ENCODE measurements around the gene CFAP300.

CFAP300 gene

GRCh38 chr11:102071497-102072472 is 24.5 kb downstream of the CFAP300 start:
- no peak for DNase-seq (ENCODE audit: low read depth in 2 of 2)

- no peak for DNase-seq (ENCODE audit: low read depth in 2 of 2)
These were observed 26.0 kb downstream of the CFAP300 start for GRCh38 chr11:102073253-102073652.

- no peak for DNase-seq (ENCODE audit: low read depth in 2 of 2)
These were observed 32.4 kb downstream of the CFAP300 start for GRCh38 chr11:102079625-102080024.

GRCh38 chr11:102081313-102081712 is 34.1 kb downstream of the CFAP300 start:
- no peak for DNase-seq (ENCODE audit: low read depth in 2 of 2)

- no peak for DNase-seq (ENCODE audit: low read depth in 2 of 2)
These were observed 38.8 kb downstream of the CFAP300 start for GRCh38 chr11:102085864-102086551.

GRCh38 chr11:102097186-102097585 is 49.9 kb downstream of the CFAP300 start:
- no peak for DNase-seq (ENCODE audit: low read depth in 2 of 2)

GRCh38 chr11:102099755-102100154 is 52.5 kb downstream of the CFAP300 start:
- DNase-seq (ENCODE audit: low read depth in 2 of 2): no peak

GRCh38 chr11:102108734-102109440 is 61.6 kb downstream of the CFAP300 start:
- no peak for DNase-seq (ENCODE audit: low read depth in 2 of 2)

- peak; percentile 24 to 30 for DNase-seq (ENCODE audit: low read depth in 2 of 2)
These were observed 62.9 kb downstream of the CFAP300 start, which contains the start of gene YAP1 for GRCh38 chr11:102109896-102110760. YAP1 (plus strand) TSS chr11:102110447; CDS start chr11:102110849, 402 bp downstream.

GRCh38 chr11:102110761-102111010 is 63.4 kb downstream of the CFAP300 start:
- DNase-seq (ENCODE audit: low read depth in 2 of 2): no peak

GRCh38 chr11:102111011-102111786 is 64.0 kb downstream of the CFAP300 start:
- no peak for DNase-seq (ENCODE audit: low read depth in 2 of 2)

GRCh38 chr11:102111787-102112508 is 64.7 kb downstream of the CFAP300 start:
- no peak for DNase-seq (ENCODE audit: low read depth in 2 of 2)

GRCh38 chr11:102112509-102112821 is 65.2 kb downstream of the CFAP300 start:
- DNase-seq (ENCODE audit: low read depth in 2 of 2): no peak

- no peak for DNase-seq (ENCODE audit: low read depth in 2 of 2)
These were observed 66.8 kb downstream of the CFAP300 start for GRCh38 chr11:102114032-102114431.

- no peak for DNase-seq (ENCODE audit: low read depth in 2 of 2)
These were observed 68.3 kb downstream of the CFAP300 start for GRCh38 chr11:102115557-102115956.

- DNase-seq (ENCODE audit: low read depth in 2 of 2): no peak
These were observed 69.4 kb downstream of the CFAP300 start for GRCh38 chr11:102116453-102117205.

GRCh38 chr11:102117472-102118113 is 70.4 kb downstream of the CFAP300 start:
- no peak for DNase-seq (ENCODE audit: low read depth in 2 of 2)

GRCh38 chr11:102118937-102119336 is 71.7 kb downstream of the CFAP300 start:
- DNase-seq (ENCODE audit: low read depth in 2 of 2): no peak

- DNase-seq (ENCODE audit: low read depth in 2 of 2): no peak
These were observed 72.8 kb downstream of the CFAP300 start for GRCh38 chr11:102119997-102120396.
